ENCODE data around the gene ABCB1.

The ABCB1 gene

DNA sequence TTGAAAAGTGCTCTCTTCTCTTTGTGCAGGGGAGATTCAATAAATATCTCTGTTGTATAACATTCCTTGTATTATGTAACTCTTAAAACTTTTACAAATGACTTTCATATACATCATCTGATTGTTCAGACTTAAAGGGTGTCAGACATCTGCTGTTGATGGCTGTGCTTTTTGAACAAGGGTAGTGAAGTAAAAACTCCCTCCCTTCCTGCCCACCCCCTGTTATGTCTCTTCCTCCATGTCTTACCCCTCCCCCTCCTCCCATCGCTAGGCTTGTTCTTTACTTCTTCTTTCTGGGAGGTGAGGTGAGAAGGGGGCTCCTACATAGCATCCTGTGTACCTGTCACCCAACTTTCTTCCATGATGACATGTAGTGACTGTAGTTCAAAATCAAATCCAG, 101.8 kb downstream of the ABCB1 start:
- Histone ChIP-seq H3K9me3 (ENCODE audit: control extremely low read depth in 1 of 5, control insufficient read depth in 4 of 5, insufficient read depth in 2 of 5, low read depth in 1 of 5, low read length in 4 of 5) (peaks cover 0 to 2% (median 0%) of the 10 kb centered on the region in 5 experiments), H3K36me3 (ENCODE audit: control insufficient read depth in 4 of 4, insufficient read depth in 4 of 4, low read length in 3 of 4) (peaks cover 0 to 4% (median 0%) of the 10 kb centered on the region in 4 experiments), H3K4me1 (ENCODE audit: control extremely low read depth in 1 of 4, control insufficient read depth in 4 of 4, insufficient read depth in 4 of 4, low read length in 3 of 4) (peaks cover 0 to 2% (median 0%) of the 10 kb centered on the region in 4 experiments), H3K27ac (ENCODE audit: insufficient read depth in 1 of 2, low read depth in 1 of 2, low read length in 2 of 2, poor library complexity in 1 of 2, severe bottlenecking in 2 of 2) (no peak overlapping the region), H3K4me3 (ENCODE audit: control insufficient read depth in 1 of 7, extremely low read depth in 1 of 7, insufficient read depth in 4 of 7, low read depth in 2 of 7, low read length in 6 of 7) (no peak overlapping the region), H3K27me3 (replicated peaks in 2 of 5; ENCODE audit: control insufficient read depth in 4 of 5, insufficient read depth in 5 of 5, low read length in 4 of 5) (no peaks in the 10 kb centered on the region)
- POLR2A ChIA-PET = no interaction called here
- peak in 2 of 3 donors; percentile 27 for DNase-seq
- CTCF ChIA-PET = no interaction called here
- WGBS (ENCODE audit: insufficient coverage) = no CpG with 5 or more reads among the region's 1 CpG

DNA sequence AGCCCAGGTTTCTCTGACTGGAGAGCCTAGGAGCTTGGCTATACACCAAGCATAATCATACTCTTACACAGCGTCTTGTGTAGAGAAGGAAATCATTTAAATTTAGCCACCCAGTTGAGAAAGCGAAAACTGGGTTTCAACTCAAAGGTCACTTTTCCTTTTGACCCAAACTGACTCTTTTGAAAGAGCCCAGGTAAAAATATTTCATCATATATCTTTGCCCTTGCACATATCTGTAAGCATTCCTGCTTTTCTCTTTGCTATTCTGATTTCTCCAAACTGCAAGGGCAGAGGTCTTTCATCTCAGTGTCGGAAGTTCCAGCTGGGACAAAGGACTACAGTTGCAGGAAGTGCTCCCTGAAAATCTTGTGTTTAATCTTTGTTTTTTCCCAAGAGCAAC, 103.2 kb downstream of the ABCB1 start:
- Histone ChIP-seq H3K4me1 (ENCODE audit: control extremely low read depth in 1 of 4, control insufficient read depth in 4 of 4, insufficient read depth in 4 of 4, low read length in 3 of 4) (peaks cover 0 to 2% (median 0%) of the 10 kb centered on the region in 4 experiments), H3K27ac (ENCODE audit: insufficient read depth in 1 of 2, low read depth in 1 of 2, low read length in 2 of 2, poor library complexity in 1 of 2, severe bottlenecking in 2 of 2) (no peak overlapping the region), H3K9me3 (ENCODE audit: control extremely low read depth in 1 of 5, control insufficient read depth in 4 of 5, insufficient read depth in 2 of 5, low read depth in 1 of 5, low read length in 4 of 5) (peaks cover 0 to 2% (median 0%) of the 10 kb centered on the region in 5 experiments), H3K27me3 (replicated peaks in 2 of 5; ENCODE audit: control insufficient read depth in 4 of 5, insufficient read depth in 5 of 5, low read length in 4 of 5) (no peaks in the 10 kb centered on the region), H3K36me3 (ENCODE audit: control insufficient read depth in 4 of 4, insufficient read depth in 4 of 4, low read length in 3 of 4) (peaks cover 0 to 4% (median 0%) of the 10 kb centered on the region in 4 experiments), H3K4me3 (ENCODE audit: control insufficient read depth in 1 of 7, extremely low read depth in 1 of 7, insufficient read depth in 4 of 7, low read depth in 2 of 7, low read length in 6 of 7) (no peak overlapping the region)
- 86% methylated on average over 2 of the region's 3 CpGs for WGBS (ENCODE audit: insufficient coverage)
- ChIA-PET POLR2A (no interaction called here), CTCF (interaction anchor here (1.1 kb wide), 1 partner anchor 8 kb away, joined by 3 read pairs; no protein-coding TSS in a partner anchor)
- no peak for DNase-seq

DNA sequence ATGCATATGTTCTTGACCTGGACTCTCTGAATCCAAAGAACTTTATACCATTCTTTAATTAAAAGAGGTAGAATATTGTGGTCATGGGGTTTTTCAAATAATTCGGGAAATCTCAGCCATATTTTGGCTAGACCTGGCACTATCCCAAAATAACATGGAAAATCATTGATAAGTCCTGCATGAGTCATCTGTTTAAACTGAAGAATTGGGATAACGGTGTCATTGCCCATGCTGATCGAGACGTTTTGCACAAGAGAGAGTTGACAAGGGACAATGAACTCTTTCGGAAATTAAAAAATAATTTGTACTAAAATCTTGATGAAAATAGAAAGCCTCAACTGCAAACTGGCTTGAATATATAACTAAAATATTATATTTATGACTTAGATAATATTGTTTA, 105.3 kb downstream of the ABCB1 start:
- H3K4me1 ChIP-seq (ENCODE audit: control extremely low read depth in 1 of 4, control insufficient read depth in 4 of 4, insufficient read depth in 4 of 4, low read length in 3 of 4) = peaks cover 0 to 2% (median 0%) of the 10 kb centered on the region in 4 experiments
- CTCF ChIA-PET = no interaction called here
- H3K36me3 ChIP-seq (ENCODE audit: control insufficient read depth in 4 of 4, insufficient read depth in 4 of 4, low read length in 3 of 4) = no peaks in the 10 kb centered on the region
- no peak overlapping the region for H3K27ac ChIP-seq (ENCODE audit: insufficient read depth in 1 of 2, low read depth in 1 of 2, low read length in 2 of 2, poor library complexity in 1 of 2, severe bottlenecking in 2 of 2)
- H3K27me3 ChIP-seq (replicated peaks in 2 of 5; ENCODE audit: control insufficient read depth in 4 of 5, insufficient read depth in 5 of 5, low read length in 4 of 5) = no peaks in the 10 kb centered on the region
- POLR2A ChIA-PET = no interaction called here
- H3K4me3 ChIP-seq (ENCODE audit: control insufficient read depth in 1 of 7, extremely low read depth in 1 of 7, insufficient read depth in 4 of 7, low read depth in 2 of 7, low read length in 6 of 7) = no peak overlapping the region
- no peak for DNase-seq
- 100% methylated on average over 1 of the region's 5 CpGs for WGBS (ENCODE audit: insufficient coverage)
- peaks cover 0 to 2% (median 0%) of the 10 kb centered on the region in 5 experiments for H3K9me3 ChIP-seq (ENCODE audit: control extremely low read depth in 1 of 5, control insufficient read depth in 4 of 5, insufficient read depth in 2 of 5, low read depth in 1 of 5, low read length in 4 of 5)

DNA sequence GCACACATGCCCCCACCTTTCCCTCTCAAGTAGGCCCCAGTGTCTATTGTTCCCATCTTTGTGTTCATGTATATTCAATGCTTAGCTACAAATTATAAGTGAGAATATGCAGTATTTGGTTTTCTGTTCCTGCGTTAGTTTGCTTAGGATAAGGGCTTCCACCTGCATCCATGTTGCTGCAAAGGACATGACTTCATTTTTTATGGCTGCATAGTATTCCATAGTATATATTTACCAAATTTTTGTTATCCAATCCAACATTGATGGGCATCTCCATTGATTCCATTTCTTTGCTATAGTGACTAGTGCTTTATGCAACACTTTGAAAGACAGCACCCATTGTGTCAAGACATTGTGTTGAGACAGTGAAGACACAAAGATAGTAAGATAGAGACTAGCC, 106.2 kb downstream of the ABCB1 start:
- H3K9me3 ChIP-seq (ENCODE audit: control extremely low read depth in 1 of 5, control insufficient read depth in 4 of 5, insufficient read depth in 2 of 5, low read depth in 1 of 5, low read length in 4 of 5) = peaks cover 0 to 2% (median 0%) of the 10 kb centered on the region in 5 experiments
- WGBS (ENCODE audit: insufficient coverage) = no CpG with 5 or more reads among the region's 1 CpG
- no peak overlapping the region for H3K27ac ChIP-seq (ENCODE audit: insufficient read depth in 1 of 2, low read depth in 1 of 2, low read length in 2 of 2, poor library complexity in 1 of 2, severe bottlenecking in 2 of 2)
- ChIA-PET POLR2A (no interaction called here), CTCF (no interaction called here)
- no peak for DNase-seq
- no peaks in the 10 kb centered on the region for H3K27me3 ChIP-seq (replicated peaks in 2 of 5; ENCODE audit: control insufficient read depth in 4 of 5, insufficient read depth in 5 of 5, low read length in 4 of 5)
- H3K4me1 ChIP-seq (ENCODE audit: control extremely low read depth in 1 of 4, control insufficient read depth in 4 of 4, insufficient read depth in 4 of 4, low read length in 3 of 4) = peaks cover 0 to 2% (median 0%) of the 10 kb centered on the region in 4 experiments
- H3K36me3 ChIP-seq (ENCODE audit: control insufficient read depth in 4 of 4, insufficient read depth in 4 of 4, low read length in 3 of 4) = no peaks in the 10 kb centered on the region
- H3K4me3 ChIP-seq (ENCODE audit: control insufficient read depth in 1 of 7, extremely low read depth in 1 of 7, insufficient read depth in 4 of 7, low read depth in 2 of 7, low read length in 6 of 7) = no peak overlapping the region

DNA sequence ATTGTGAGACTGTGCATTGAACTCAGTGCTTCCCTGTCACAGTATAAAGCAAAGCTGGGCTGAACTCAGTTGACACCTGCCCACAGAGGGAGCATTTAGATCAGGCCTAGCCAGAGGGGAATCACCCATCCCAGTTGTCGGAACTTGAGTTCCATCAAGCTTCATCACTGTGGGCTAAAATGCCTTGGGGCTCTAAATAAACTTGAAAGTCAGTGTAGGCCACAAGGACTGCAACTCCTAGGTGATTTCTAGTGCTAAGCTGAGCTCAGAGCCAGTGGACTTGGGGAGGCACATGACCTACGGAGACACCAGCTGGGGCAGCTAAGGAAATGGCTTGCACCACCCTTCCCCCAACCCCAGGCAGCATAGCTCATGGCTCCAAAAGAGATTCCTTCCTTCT, 117.6 kb downstream of the ABCB1 start:
- no peaks in the 10 kb centered on the region for H3K36me3 ChIP-seq (ENCODE audit: control insufficient read depth in 4 of 4, insufficient read depth in 4 of 4, low read length in 3 of 4)
- 94% methylated on average over 2 of the region's 2 CpGs for WGBS (ENCODE audit: insufficient coverage)
- H3K27me3 ChIP-seq (replicated peaks in 2 of 5; ENCODE audit: control insufficient read depth in 4 of 5, insufficient read depth in 5 of 5, low read length in 4 of 5) = no peaks in the 10 kb centered on the region
- no peak overlapping the region for H3K27ac ChIP-seq (ENCODE audit: insufficient read depth in 1 of 2, low read depth in 1 of 2, low read length in 2 of 2, poor library complexity in 1 of 2, severe bottlenecking in 2 of 2)
- no peaks in the 10 kb centered on the region for H3K4me1 ChIP-seq (ENCODE audit: control extremely low read depth in 1 of 4, control insufficient read depth in 4 of 4, insufficient read depth in 4 of 4, low read length in 3 of 4)
- no peak overlapping the region for H3K4me3 ChIP-seq (ENCODE audit: control insufficient read depth in 1 of 7, extremely low read depth in 1 of 7, insufficient read depth in 4 of 7, low read depth in 2 of 7, low read length in 6 of 7)
- no peak for DNase-seq
- POLR2A ChIA-PET = no interaction called here
- no peaks in the 10 kb centered on the region for H3K9me3 ChIP-seq (ENCODE audit: control extremely low read depth in 1 of 5, control insufficient read depth in 4 of 5, insufficient read depth in 2 of 5, low read depth in 1 of 5, low read length in 4 of 5)
- CTCF ChIA-PET = interaction anchor here (0.8 kb wide), 1 partner anchor 11 kb away, joined by 3 read pairs; no protein-coding TSS in a partner anchor

DNA sequence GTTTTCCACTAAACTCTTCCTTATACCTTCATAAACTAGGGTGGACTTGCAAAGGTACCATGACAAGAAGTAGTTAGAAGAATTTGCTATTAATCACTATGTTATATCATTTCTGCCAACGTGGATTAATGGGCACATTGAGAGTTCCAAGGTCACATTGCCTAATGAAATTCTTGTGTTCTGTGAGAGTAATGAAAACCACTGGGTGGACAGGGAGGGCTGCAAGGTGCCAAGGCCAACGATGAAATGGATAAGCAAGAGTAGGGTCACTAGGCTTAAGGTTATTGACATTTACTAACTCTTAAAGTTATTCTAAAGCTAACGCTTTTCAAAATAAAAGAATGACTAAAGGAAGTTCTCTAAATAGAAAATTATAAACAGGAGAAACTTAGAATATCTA, 118.6 kb downstream of the ABCB1 start:
- Histone ChIP-seq H3K4me3 (ENCODE audit: control insufficient read depth in 1 of 7, extremely low read depth in 1 of 7, insufficient read depth in 4 of 7, low read depth in 2 of 7, low read length in 6 of 7) (no peak overlapping the region), H3K27me3 (replicated peaks in 2 of 5; ENCODE audit: control insufficient read depth in 4 of 5, insufficient read depth in 5 of 5, low read length in 4 of 5) (peaks cover 0 to 3% (median under 1%) of the 10 kb centered on the region in 5 experiments), H3K27ac (ENCODE audit: insufficient read depth in 1 of 2, low read depth in 1 of 2, low read length in 2 of 2, poor library complexity in 1 of 2, severe bottlenecking in 2 of 2) (no peak overlapping the region), H3K9me3 (ENCODE audit: control extremely low read depth in 1 of 5, control insufficient read depth in 4 of 5, insufficient read depth in 2 of 5, low read depth in 1 of 5, low read length in 4 of 5) (no peaks in the 10 kb centered on the region), H3K36me3 (ENCODE audit: control insufficient read depth in 4 of 4, insufficient read depth in 4 of 4, low read length in 3 of 4) (no peaks in the 10 kb centered on the region), H3K4me1 (ENCODE audit: control extremely low read depth in 1 of 4, control insufficient read depth in 4 of 4, insufficient read depth in 4 of 4, low read length in 3 of 4) (no peaks in the 10 kb centered on the region)
- ChIA-PET CTCF (no interaction called here), POLR2A (no interaction called here)
- no peak for DNase-seq
- 100% methylated on average over 1 of the region's 3 CpGs for WGBS (ENCODE audit: insufficient coverage)

DNA sequence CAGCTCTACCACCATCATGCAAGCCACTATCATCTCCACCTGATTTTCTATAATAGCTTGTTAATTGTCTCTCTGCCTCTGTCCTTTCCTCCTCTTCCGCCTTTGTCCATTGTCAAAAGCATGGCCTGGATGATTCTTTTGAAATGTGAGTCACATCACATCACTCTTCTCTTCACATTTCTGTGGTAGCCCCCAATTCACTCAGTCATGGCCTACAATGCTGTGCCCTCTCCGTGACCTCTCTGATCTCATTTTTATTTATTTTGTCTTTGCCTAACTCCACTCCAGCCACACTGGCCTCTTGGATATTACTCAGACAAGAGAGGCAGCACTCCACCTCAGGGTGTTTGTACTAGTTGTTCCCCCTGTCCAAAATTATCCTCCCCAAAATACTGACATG, 120.3 kb downstream of the ABCB1 start:
- ChIA-PET CTCF (no interaction called here), POLR2A (no interaction called here)
- H3K4me1 ChIP-seq (ENCODE audit: control extremely low read depth in 1 of 4, control insufficient read depth in 4 of 4, insufficient read depth in 4 of 4, low read length in 3 of 4) = peaks cover 0 to 6% (median 4%) of the 10 kb centered on the region in 4 experiments
- no peaks in the 10 kb centered on the region for H3K36me3 ChIP-seq (ENCODE audit: control insufficient read depth in 4 of 4, insufficient read depth in 4 of 4, low read length in 3 of 4)
- H3K27me3 ChIP-seq (replicated peaks in 2 of 5; ENCODE audit: control insufficient read depth in 4 of 5, insufficient read depth in 5 of 5, low read length in 4 of 5) = peaks cover 0 to 15% (median 7%) of the 10 kb centered on the region in 5 experiments
- H3K9me3 ChIP-seq (ENCODE audit: control extremely low read depth in 1 of 5, control insufficient read depth in 4 of 5, insufficient read depth in 2 of 5, low read depth in 1 of 5, low read length in 4 of 5) = no peaks in the 10 kb centered on the region
- no peak overlapping the region for H3K27ac ChIP-seq (ENCODE audit: insufficient read depth in 1 of 2, low read depth in 1 of 2, low read length in 2 of 2, poor library complexity in 1 of 2, severe bottlenecking in 2 of 2)
- H3K4me3 ChIP-seq (ENCODE audit: control insufficient read depth in 1 of 7, extremely low read depth in 1 of 7, insufficient read depth in 4 of 7, low read depth in 2 of 7, low read length in 6 of 7) = no peak overlapping the region
- WGBS (ENCODE audit: insufficient coverage) = 100% methylated on average over 2 of the region's 2 CpGs
- no peak for DNase-seq
